Measurements from ENCODE around the gene ADARB1.

Gene ADARB1

DNA sequence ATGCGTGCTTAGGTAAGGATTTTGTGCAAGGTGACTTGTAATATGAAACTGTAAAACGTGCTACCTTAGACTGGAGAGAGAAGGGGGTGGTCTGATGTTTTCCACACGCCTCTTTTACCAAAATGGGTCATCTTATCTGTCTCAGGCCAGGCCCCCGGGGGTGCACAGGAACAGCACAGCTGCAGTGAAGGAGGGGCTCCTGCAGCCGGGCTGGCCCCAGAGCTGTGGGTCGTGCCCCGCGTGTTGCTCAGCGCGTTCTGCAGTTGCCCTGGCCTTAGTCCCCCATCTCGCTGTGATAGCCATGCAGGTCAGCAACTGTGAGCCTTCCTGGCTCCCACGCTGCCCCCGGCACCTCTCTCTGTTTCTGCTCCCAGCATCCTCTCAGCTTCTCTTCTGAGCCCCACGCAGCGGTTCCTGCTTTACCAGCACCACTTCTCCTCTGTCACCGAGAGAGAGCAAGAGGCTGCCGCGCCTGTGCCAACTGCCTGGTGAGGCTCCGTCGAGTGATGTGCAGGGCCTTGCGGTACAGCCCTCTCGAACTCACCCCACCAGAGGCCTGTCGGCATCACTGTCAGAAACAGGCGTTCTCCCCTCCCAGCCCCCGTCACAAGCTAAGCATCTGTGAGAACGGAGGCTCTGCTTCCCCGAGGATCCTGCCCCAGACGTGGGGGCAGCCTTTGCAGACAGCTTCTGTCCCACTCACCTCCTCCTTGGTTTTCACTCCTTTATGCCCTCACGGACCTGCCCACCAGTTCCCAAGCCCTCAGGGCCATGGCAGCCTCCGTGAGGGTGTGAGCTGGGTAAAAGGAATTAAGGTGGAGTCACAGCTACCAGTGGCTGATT is 73.3 kb downstream of the ADARB1 start:
- no peak overlapping the region for H3K4me3 ChIP-seq (ENCODE audit: insufficient read depth, low read length, poor library complexity, severe bottlenecking)
- TF ChIP-seq, protein P1, sequence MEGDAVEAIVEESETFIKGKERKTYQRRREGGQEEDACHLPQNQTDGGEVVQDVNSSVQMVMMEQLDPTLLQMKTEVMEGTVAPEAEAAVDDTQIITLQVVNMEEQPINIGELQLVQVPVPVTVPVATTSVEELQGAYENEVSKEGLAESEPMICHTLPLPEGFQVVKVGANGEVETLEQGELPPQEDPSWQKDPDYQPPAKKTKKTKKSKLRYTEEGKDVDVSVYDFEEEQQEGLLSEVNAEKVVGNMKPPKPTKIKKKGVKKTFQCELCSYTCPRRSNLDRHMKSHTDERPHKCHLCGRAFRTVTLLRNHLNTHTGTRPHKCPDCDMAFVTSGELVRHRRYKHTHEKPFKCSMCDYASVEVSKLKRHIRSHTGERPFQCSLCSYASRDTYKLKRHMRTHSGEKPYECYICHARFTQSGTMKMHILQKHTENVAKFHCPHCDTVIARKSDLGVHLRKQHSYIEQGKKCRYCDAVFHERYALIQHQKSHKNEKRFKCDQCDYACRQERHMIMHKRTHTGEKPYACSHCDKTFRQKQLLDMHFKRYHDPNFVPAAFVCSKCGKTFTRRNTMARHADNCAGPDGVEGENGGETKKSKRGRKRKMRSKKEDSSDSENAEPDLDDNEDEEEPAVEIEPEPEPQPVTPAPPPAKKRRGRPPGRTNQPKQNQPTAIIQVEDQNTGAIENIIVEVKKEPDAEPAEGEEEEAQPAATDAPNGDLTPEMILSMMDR (IDR thresholded peaks at IDR 0.05; ENCODE audit: insufficient read depth, low read length, poor library complexity, severe bottlenecking) = no peak
- no peak for TF ChIP-seq EZH2phosphoT487 (conservative IDR thresholded peaks at IDR 0.05; ENCODE audit: low read length)
- no peaks in the 10 kb centered on the region for H3F3A ChIP-seq (ENCODE audit: insufficient read depth)
- H3K9me2 ChIP-seq (replicated peaks; ENCODE audit: insufficient read depth, low read length) = no peaks in the 10 kb centered on the region
- no peaks in the 10 kb centered on the region for H3K27me3 ChIP-seq (ENCODE audit: low read length)
- H3K9me3 ChIP-seq (ENCODE audit: insufficient read depth, low read length) = no peaks in the 10 kb centered on the region
- no peaks in the 10 kb centered on the region for H3K79me2 ChIP-seq (ENCODE audit: insufficient read depth, low read length)
- no peak overlapping the region for H3K27ac ChIP-seq (ENCODE audit: low read depth, low read length)
- H3K36me3 ChIP-seq (ENCODE audit: low read length) = no peaks in the 10 kb centered on the region
- H2AFZ ChIP-seq (ENCODE audit: low read depth, low read length, severe bottlenecking) = no peak overlapping the region
- no peak overlapping the region for H3K4me2 ChIP-seq (ENCODE audit: low read depth, low read length, poor library complexity, severe bottlenecking)
- no peaks in the 10 kb centered on the region for H4K20me1 ChIP-seq (ENCODE audit: low read depth, low read length)
- no peak overlapping the region for H3K9ac ChIP-seq (ENCODE audit: low read length)

DNA sequence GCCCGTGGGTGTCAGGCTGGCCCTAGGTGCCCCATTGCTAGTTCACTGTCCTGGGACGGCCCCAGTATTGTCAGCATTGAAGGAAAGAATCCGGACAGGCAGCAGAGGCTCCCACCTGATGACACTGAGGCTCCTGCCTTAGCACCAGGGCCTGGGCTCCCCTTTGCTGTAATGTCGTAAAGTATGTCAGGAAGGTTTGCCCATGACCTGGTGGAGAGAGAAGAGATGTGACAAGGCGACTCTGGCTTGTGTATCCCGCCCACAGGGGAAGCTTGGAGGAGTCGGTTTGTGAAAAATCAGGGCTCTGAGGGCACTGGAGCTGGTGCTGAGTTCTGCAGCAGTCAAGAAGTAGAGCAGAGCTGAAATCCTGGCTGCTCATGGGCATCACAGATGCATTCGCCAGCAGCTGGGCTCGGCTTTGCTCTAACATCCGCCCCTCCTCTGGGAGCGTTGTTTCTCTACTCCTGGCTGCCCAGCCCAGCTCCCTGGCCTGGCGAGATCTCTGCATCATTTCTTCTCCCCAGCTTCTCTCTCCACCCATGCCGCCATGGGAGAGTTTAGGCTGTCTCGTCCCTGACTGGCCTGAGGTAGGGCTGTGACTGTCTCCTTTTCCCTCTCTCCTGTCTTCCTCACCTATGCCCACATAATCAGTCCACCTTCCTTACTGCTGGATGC is 74.1 kb downstream of the ADARB1 start:
- Histone ChIP-seq H3K4me3 (ENCODE audit: insufficient read depth, low read length, poor library complexity, severe bottlenecking) (no peak overlapping the region), H3K79me2 (ENCODE audit: insufficient read depth, low read length) (no peaks in the 10 kb centered on the region), H3K9me3 (ENCODE audit: insufficient read depth, low read length) (no peaks in the 10 kb centered on the region), H3K4me2 (ENCODE audit: low read depth, low read length, poor library complexity, severe bottlenecking) (no peak overlapping the region), H3K36me3 (ENCODE audit: low read length) (no peaks in the 10 kb centered on the region), H2AFZ (ENCODE audit: low read depth, low read length, severe bottlenecking) (no peak overlapping the region), H3K9ac (ENCODE audit: low read length) (no peak overlapping the region), H3K9me2 (replicated peaks; ENCODE audit: insufficient read depth, low read length) (no peaks in the 10 kb centered on the region), H3K27ac (ENCODE audit: low read depth, low read length) (no peak overlapping the region), H4K20me1 (ENCODE audit: low read depth, low read length) (no peaks in the 10 kb centered on the region), H3K27me3 (ENCODE audit: low read length) (no peaks in the 10 kb centered on the region), H3F3A (ENCODE audit: insufficient read depth) (no peaks in the 10 kb centered on the region)
- TF ChIP-seq, protein P1 (IDR thresholded peaks at IDR 0.05; ENCODE audit: insufficient read depth, low read length, poor library complexity, severe bottlenecking) = no peak
- no peak for TF ChIP-seq EZH2phosphoT487 (conservative IDR thresholded peaks at IDR 0.05; ENCODE audit: low read length)

DNA sequence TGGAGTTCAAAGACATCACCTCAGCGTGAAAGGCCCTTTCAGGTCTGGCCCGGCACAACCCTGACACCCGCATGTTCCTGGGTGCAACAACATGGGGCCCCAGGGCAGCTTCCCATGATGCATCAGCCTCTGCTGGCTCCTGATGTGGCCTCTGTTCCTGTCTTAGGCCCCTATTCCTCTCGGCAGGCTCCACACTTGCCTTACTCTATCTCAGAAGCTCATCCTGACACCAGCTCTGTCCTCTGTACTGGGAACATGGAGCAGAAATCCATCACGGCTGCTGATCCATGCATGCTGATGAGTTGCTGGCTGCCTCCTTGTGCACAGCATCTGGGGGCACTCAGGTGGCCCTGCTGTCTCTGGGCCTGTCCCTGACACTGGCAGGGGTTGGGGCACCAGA is 74.6 kb downstream of the ADARB1 start:
- no peaks in the 10 kb centered on the region for H3K27me3 ChIP-seq (ENCODE audit: low read length)
- H3K36me3 ChIP-seq (ENCODE audit: low read length) = no peaks in the 10 kb centered on the region
- TF ChIP-seq, protein P1 (IDR thresholded peaks at IDR 0.05; ENCODE audit: insufficient read depth, low read length, poor library complexity, severe bottlenecking) = no peak
- no peak for TF ChIP-seq EZH2phosphoT487 (conservative IDR thresholded peaks at IDR 0.05; ENCODE audit: low read length)
- H3K27ac ChIP-seq (ENCODE audit: low read depth, low read length) = no peak overlapping the region
- no peak overlapping the region for H3K9ac ChIP-seq (ENCODE audit: low read length)
- no peaks in the 10 kb centered on the region for H3K9me2 ChIP-seq (replicated peaks; ENCODE audit: insufficient read depth, low read length)
- H3F3A ChIP-seq (ENCODE audit: insufficient read depth) = no peaks in the 10 kb centered on the region
- no peak overlapping the region for H3K4me3 ChIP-seq (ENCODE audit: insufficient read depth, low read length, poor library complexity, severe bottlenecking)
- no peak overlapping the region for H3K4me2 ChIP-seq (ENCODE audit: low read depth, low read length, poor library complexity, severe bottlenecking)
- H3K79me2 ChIP-seq (ENCODE audit: insufficient read depth, low read length) = no peaks in the 10 kb centered on the region
- H3K9me3 ChIP-seq (ENCODE audit: insufficient read depth, low read length) = no peaks in the 10 kb centered on the region
- no peaks in the 10 kb centered on the region for H4K20me1 ChIP-seq (ENCODE audit: low read depth, low read length)
- H2AFZ ChIP-seq (ENCODE audit: low read depth, low read length, severe bottlenecking) = no peak overlapping the region

All from SU-DHL-6 (cell line).